HG02852 (cell line): ENCODE measurements around the gene MCM10.
"Not testable (repeated sequence)": the region's sequence is repeated elsewhere in the genome, so short reads cannot be mapped to it uniquely, and the experiment has no call there.

ENCODE experiments used
- ATAC-seq: cut with Tn5 transposase; IDR thresholded peaks from one replicate; pipeline ENCODE4 v1.9.1; 2021; ENCODE audit warnings: mild to moderate bottlenecking, moderate library complexity; ENCODE audit not compliant: unreplicated experiment

MCM10 gene

GRCh38 chr10:13160934-13161856 lies at the start of gene MCM10:
TSS of gene MCM10 (plus strand) at chr10:13161558. CDS start at chr10:13164203, 2,645 bp downstream.
- ATAC-seq = peak; percentile 99

- no peak for ATAC-seq
Observed at GRCh38 chr10:13113544-13113943, 47.8 kb upstream of the MCM10 start.

- ATAC-seq = no peak
Observed at GRCh38 chr10:13115832-13116803, 45.2 kb upstream of the MCM10 start.

- no peak for ATAC-seq
Observed at GRCh38 chr10:13117841-13118783, 43.2 kb upstream of the MCM10 start.

- ATAC-seq = no peak
Observed at GRCh38 chr10:13118784-13119410, 42.5 kb upstream of the MCM10 start.

GRCh38 chr10:13120786-13121499 lies 40.4 kb upstream of the MCM10 start:
- no peak for ATAC-seq

GRCh38 chr10:13121500-13121854 lies 39.9 kb upstream of the MCM10 start:
- ATAC-seq = no peak

GRCh38 chr10:13136651-13137050 lies 24.7 kb upstream of the MCM10 start:
- no peak for ATAC-seq

GRCh38 chr10:13139150-13139549 lies 22.2 kb upstream of the MCM10 start:
- no peak for ATAC-seq

GRCh38 chr10:13139676-13140075 lies 21.7 kb upstream of the MCM10 start:
- ATAC-seq = no peak

GRCh38 chr10:13140627-13141190 lies 20.6 kb upstream of the MCM10 start:
- ATAC-seq = no peak

GRCh38 chr10:13143766-13144165 lies 17.6 kb upstream of the MCM10 start:
- ATAC-seq = no peak

- ATAC-seq = no peak
Observed at GRCh38 chr10:13144814-13145213, 16.5 kb upstream of the MCM10 start.

GRCh38 chr10:13146379-13146778 lies 15.0 kb upstream of the MCM10 start:
- ATAC-seq = no peak

- no peak for ATAC-seq
Observed at GRCh38 chr10:13147161-13147560, 14.2 kb upstream of the MCM10 start.

- no peak for ATAC-seq
Observed at GRCh38 chr10:13152296-13152695, 9.1 kb upstream of the MCM10 start.

- ATAC-seq = not testable (repeated sequence)
Observed at GRCh38 chr10:13155860-13156259, 5.5 kb upstream of the MCM10 start.

GRCh38 chr10:13158401-13158800 lies 3.0 kb upstream of the MCM10 start:
- ATAC-seq = no peak

- no peak for ATAC-seq
Observed at GRCh38 chr10:13161857-13162271, 506 bp downstream of the MCM10 start.
